ENCODE data around the gene NAXD.

DNA sequence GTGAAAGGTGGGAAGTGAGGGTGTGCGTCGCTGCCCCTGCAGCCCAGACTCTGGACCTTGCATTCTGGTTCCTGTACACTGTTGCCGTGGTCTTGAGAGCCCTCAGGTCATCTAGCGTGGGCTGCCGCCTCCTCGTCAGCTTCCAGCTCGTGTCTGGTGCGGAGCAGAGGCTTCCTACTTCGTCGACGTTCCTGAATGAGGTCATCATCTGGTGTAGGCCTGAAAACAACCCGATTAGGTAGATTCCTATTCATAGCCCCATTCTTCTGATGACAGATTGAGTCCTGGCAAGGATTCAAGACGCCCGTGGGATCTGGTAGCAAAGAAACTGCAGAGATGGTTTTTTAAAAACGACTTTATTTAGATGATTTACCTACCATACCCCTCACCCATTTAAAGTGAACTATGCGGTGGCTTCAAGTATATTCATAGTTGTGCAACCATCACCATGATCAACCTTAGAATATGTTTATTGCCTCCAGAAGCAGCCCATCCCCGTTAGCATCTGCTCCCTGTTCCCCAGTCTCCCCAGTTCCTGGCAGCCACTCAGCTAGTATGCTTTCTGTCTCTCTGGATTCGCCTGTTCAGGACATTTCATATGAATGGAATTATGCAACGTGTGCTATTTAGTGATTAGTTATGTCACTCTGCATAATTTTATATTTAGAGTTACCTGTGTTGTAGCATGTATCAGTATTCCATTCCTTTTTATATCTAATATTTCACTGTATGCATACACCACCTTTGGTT is 13.8 kb downstream of the NAXD start:
- TF ChIP-seq, protein P1, sequence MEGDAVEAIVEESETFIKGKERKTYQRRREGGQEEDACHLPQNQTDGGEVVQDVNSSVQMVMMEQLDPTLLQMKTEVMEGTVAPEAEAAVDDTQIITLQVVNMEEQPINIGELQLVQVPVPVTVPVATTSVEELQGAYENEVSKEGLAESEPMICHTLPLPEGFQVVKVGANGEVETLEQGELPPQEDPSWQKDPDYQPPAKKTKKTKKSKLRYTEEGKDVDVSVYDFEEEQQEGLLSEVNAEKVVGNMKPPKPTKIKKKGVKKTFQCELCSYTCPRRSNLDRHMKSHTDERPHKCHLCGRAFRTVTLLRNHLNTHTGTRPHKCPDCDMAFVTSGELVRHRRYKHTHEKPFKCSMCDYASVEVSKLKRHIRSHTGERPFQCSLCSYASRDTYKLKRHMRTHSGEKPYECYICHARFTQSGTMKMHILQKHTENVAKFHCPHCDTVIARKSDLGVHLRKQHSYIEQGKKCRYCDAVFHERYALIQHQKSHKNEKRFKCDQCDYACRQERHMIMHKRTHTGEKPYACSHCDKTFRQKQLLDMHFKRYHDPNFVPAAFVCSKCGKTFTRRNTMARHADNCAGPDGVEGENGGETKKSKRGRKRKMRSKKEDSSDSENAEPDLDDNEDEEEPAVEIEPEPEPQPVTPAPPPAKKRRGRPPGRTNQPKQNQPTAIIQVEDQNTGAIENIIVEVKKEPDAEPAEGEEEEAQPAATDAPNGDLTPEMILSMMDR (IDR thresholded peaks at IDR 0.05): no peak
- TF ChIP-seq POLR2AphosphoS5 (IDR thresholded peaks at IDR 0.05): no peak
